GM18951 (cell line): ENCODE data around the gene RASGRP4.

ENCODE experiments used
- POLR2A ChIP-seq: IDR thresholded peaks from 4 replicates; pipeline ENCODE4 v1.6.1; 2011; ENCODE audit warnings: mild to moderate bottlenecking; ENCODE audit not compliant: insufficient read length, insufficient read depth; ENCODE audit errors: extremely low read depth
- in situ Hi-C: fragments of 300-500 bp; cut with MboI; formaldehyde crosslinking; loops from one replicate; pipeline ENCODE4 v1.12.0; 2022; ENCODE audit warnings: low sequenced_read_pairs, mixed read lengths, inconsistent platforms; ENCODE audit not compliant: unreplicated experiment

Gene RASGRP4

DNA sequence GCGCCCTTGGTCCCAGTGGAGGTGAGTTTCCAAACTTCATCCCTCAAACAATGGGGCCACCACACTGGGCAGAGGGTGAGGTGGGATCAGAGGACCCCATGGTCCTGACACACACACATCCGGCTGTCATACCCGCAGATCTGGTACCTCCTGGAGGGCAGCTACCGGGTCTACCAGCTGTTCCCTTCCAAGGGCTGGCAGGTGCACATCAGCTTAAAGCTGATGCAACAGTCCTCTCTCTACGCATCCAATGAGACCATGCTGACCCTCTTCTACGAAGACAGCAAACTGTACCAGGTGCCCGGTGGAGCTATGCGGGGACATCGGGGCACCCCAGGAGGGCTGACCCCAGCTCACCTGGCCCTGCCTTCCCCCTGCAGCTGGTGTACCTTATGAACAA, 65.7 kb downstream of the RASGRP4 start:
- no peak for TF ChIP-seq POLR2A
- in situ Hi-C loops = no loop called here

DNA sequence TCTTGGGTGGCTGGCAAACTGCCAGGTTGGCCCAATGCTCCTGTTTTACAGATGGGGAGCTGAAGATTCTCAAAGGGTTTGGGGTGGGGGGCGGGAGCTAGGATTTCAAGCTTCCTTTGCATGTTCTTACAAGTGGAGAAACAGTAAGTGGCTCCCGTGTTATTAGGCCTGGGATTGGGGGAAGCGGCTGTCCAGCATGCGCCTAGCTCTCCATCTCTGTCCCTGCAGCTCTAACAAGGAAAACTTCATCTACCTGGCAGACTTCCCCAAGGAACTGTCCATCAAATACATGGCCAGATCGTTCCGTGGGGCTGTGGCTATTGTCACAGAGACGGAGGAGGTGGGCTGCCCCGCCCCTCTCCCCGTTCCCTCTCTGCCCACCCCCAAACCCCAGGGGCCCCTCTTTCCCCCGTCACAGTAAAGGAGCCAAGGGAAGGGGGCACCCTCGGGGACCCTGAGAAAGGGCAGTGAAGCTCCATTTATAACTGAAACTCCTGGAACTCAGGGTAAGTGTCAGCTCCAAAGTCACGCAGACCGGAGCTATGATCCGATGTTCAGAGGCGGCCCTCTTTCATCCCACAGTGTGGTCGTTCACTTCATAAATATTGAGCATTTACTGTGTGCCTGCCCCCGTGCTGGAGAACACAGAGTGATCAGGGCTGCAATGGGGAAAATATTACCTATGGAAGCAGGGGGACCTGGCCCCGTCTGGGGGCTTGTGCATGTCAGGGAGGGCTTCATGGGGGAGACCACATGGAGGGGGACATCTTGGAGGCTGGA, 66.6 kb downstream of the RASGRP4 start:
- in situ Hi-C loops = loop anchor here (10.0 kb wide), 1 partner anchor 125 kb away; no protein-coding TSS in a partner anchor
- no peak for TF ChIP-seq POLR2A
